HL-60 (cell line): ENCODE data around the gene SLC7A14.

Experiments
- DNase-seq, 2 experiments: peaks; one replicate each; pipeline ENCODE4 v3.0.0-alpha.2; 2010 to 2020; ENCODE audit warnings: low read depth in 1 of 2, low spot score in 1 of 2
- H3K27ac ChIP-seq: fragments of 250-450 bp; sonication (Bioruptor Pico); replicated peaks from 2 replicates; pipeline ENCODE4 v1.5.1; 2020; ENCODE audit warnings: mild to moderate bottlenecking, moderate library complexity
- H3K27me3 ChIP-seq: fragments of 250-450 bp; sonication (Bioruptor Pico); 2 replicates; pipeline ENCODE4 v1.5.1; 2021; ENCODE audit warnings: mild to moderate bottlenecking, moderate library complexity; ENCODE audit not compliant: insufficient read depth, poor library complexity, severe bottlenecking
- H3K4me3 ChIP-seq: replicated peaks from 2 replicates; pipeline ENCODE4 v1.5.1; 2011; ENCODE audit warnings: mild to moderate bottlenecking, control low read depth, low read length; ENCODE audit not compliant: insufficient read depth
- GABPA ChIP-seq: IDR thresholded peaks from 2 replicates; pipeline ENCODE4 v1.6.1; 2012; ENCODE audit warnings: low read depth
- POLR2AphosphoS5 ChIP-seq: IDR thresholded peaks from 2 replicates; pipeline ENCODE4 v1.6.1; 2012; ENCODE audit warnings: low read depth
- REST ChIP-seq: IDR thresholded peaks from 2 replicates; pipeline ENCODE4 v1.6.1; 2012; ENCODE audit warnings: low read depth; ENCODE audit not compliant: insufficient replicate concordance
- SPI1 ChIP-seq: IDR thresholded peaks from 2 replicates; pipeline ENCODE4 v1.6.1; 2012; ENCODE audit warnings: low read depth, mild to moderate bottlenecking, borderline replicate concordance
- TF ChIP-seq, protein P1 (sequence below): IDR thresholded peaks from one replicate; pipeline ENCODE4 v1.5.1; 2011; ENCODE audit warnings: low read length, control low read depth, inconsistent platforms; ENCODE audit not compliant: insufficient read depth

Gene SLC7A14

DNA sequence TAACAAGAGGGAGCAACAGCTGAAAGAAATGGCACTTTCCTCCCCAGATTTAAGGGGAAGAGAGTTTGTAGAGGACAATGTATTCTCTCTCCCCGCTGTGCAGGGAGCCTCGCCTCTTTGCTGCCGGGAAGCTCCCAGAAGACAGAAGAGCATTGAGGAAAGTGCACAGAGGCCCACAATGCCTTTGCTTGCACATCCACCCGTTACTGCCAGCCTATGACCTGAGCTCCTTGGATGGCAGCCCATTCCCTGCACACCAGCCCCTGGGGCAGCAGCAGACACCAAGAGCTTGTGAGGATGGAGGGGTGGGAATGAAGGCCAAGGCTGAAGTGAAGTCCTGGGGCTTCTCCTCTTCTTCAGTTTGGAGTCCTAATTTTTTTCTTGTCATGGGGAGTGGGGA is 100.2 kb downstream of the SLC7A14 start:
- no peak for DNase-seq
- TF ChIP-seq POLR2AphosphoS5 = no peak
- no peak for TF ChIP-seq REST
- TF ChIP-seq SPI1 = no peak
- TF ChIP-seq GABPA = no peak
- TF ChIP-seq, protein P1, sequence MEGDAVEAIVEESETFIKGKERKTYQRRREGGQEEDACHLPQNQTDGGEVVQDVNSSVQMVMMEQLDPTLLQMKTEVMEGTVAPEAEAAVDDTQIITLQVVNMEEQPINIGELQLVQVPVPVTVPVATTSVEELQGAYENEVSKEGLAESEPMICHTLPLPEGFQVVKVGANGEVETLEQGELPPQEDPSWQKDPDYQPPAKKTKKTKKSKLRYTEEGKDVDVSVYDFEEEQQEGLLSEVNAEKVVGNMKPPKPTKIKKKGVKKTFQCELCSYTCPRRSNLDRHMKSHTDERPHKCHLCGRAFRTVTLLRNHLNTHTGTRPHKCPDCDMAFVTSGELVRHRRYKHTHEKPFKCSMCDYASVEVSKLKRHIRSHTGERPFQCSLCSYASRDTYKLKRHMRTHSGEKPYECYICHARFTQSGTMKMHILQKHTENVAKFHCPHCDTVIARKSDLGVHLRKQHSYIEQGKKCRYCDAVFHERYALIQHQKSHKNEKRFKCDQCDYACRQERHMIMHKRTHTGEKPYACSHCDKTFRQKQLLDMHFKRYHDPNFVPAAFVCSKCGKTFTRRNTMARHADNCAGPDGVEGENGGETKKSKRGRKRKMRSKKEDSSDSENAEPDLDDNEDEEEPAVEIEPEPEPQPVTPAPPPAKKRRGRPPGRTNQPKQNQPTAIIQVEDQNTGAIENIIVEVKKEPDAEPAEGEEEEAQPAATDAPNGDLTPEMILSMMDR = no peak
- no peaks in the 10 kb centered on the region for H3K27me3 ChIP-seq

DNA sequence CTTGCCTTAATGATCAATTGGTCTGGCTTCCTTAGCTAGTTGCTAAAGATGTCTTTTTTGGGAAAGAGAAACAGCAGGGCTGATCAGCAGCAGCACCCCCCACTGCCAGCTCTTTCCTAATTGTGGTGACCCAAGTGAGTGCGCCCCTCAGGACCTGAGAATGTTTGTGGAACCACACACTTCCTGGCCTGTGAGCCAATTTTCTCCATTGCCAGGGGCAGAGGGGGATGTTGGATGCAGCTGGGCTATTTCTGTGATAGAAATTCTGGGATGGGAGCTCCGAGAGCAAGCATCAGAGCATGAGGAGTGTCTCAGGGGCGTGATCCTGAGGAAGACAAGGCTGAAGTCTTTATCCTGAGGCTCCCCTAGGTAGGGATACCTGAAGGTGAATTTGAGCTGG is 100.6 kb downstream of the SLC7A14 start:
- TF ChIP-seq POLR2AphosphoS5 (no peak), SPI1 (no peak), REST (no peak), GABPA (no peak)
- TF ChIP-seq, protein P1 = no peak
- no peak for DNase-seq

More for the DNA sequence above, 100.2 kb downstream of the SLC7A14 start:
- no peak overlapping the region for H3K4me3 ChIP-seq
- no peak overlapping the region for H3K27ac ChIP-seq

GRCh38 chr3:170484869-170485268 is 101.0 kb downstream of the SLC7A14 start:
- DNase-seq = no peak
- no peak overlapping the region for H3K4me3 ChIP-seq
- H3K27me3 ChIP-seq = no peaks in the 10 kb centered on the region
- no peak for TF ChIP-seq SPI1
- no peak for TF ChIP-seq GABPA
- TF ChIP-seq REST = no peak
- TF ChIP-seq, protein P1 = no peak
- TF ChIP-seq POLR2AphosphoS5 = no peak
- no peak overlapping the region for H3K27ac ChIP-seq

More for the DNA sequence above, 100.6 kb downstream of the SLC7A14 start:
- Histone ChIP-seq H3K27me3 (no peaks in the 10 kb centered on the region), H3K4me3 (no peak overlapping the region), H3K27ac (no peak overlapping the region)
